HCT116 (cell line): ENCODE results near the gene MLLT3. TPM values are rescaled to one million over a fixed set of nuclear protein-coding genes. Genes with fewer than 3 reads are reported as not detected.

Source experiments
- ATAC-seq: fragments of 200-7000 bp; cut with Tn5 transposase; 2 replicates; pipeline ENCODE4 v1.9.1; 2020; ENCODE audit warnings: mild to moderate bottlenecking, moderate library complexity
- BruUV-seq: library from RNA; stranded (reverse); fragments of 400-500 nt; replicated peaks from 2 replicates; lab custom pipeline; 2021; lab: Mats Ljungman, UMichigan
- CTCF ChIA-PET: fragments of 300-600 bp; sonication (Branson Sonifier 250); formaldehyde crosslinking; loops from one replicate; lab custom pipeline; 2021; ENCODE audit warnings: antibody characterized with exemption; lab: Charles Lee
- POLR2A ChIA-PET: fragments of 300-600, 350-600 bp; sonication (Branson Sonifier 250); formaldehyde crosslinking; loops from one replicate; lab custom pipeline; 2021; ENCODE audit warnings: antibody characterized with exemption; lab: Charles Lee
- RAD21 ChIA-PET, 2 experiments: fragments of 300-600 bp; sonication (Branson Sonifier 250); formaldehyde crosslinking; loops; one replicate each; lab custom pipeline; 2023; ENCODE audit warnings: low total read pairs in 2 of 2; ENCODE audit not compliant: uncharacterized antibody in 2 of 2, unreplicated experiment in 2 of 2, low non-redundant PET in 1 of 2; lab: Charles Lee
- DNase-seq: peaks from one replicate; pipeline ENCODE4 v3.0.0-alpha.2; 2010; ENCODE audit warnings: low read depth, low spot score
- H2AFZ ChIP-seq: fragments of 200-600 bp; shearing (Covaris generic), sonication (generic); 2 replicates; pipeline ENCODE4 v1.6.1; 2017; ENCODE audit warnings: low read depth, mixed run types, mixed read lengths, antibody characterized with exemption, low read length; ENCODE audit not compliant: poor library complexity, severe bottlenecking
- H3K27ac ChIP-seq: 2 replicates; pipeline ENCODE4 v1.5.1; 2012; ENCODE audit warnings: low read depth, low read length
- H3K27me3 ChIP-seq: fragments of 200-600 bp; sonication (generic); 2 replicates; pipeline ENCODE4 v1.6.1; 2016; ENCODE audit warnings: mixed run types, low read length, mixed read lengths; ENCODE audit not compliant: insufficient read depth
- H3K36me3 ChIP-seq, 2 experiments: fragments of 200-500 bp in 1 of 2; fragments of 200-600 bp in 1 of 2; sonication (Bioruptor generic) in 1 of 2; sonication (generic) in 1 of 2; 2 replicates each; pipeline versions ENCODE4 v1.5.1 to v1.6.1; 2014 to 2016; ENCODE audit warnings: low read length in 2 of 2, inconsistent platforms in 1 of 2, mixed read lengths in 1 of 2, mixed run types in 1 of 2; ENCODE audit not compliant: insufficient read depth in 2 of 2, control insufficient read depth in 1 of 2
- H3K4me1 ChIP-seq, 2 experiments: fragments of 200-600 bp in 1 of 2; sonication (generic) in 1 of 2; 2 replicates each; pipeline versions ENCODE4 v1.5.1 to v1.6.1; 2012 to 2017; ENCODE audit warnings: low read length in 2 of 2, inconsistent platforms in 1 of 2, mild to moderate bottlenecking in 1 of 2, mixed read lengths in 1 of 2, mixed run types in 1 of 2, moderate library complexity in 1 of 2; ENCODE audit not compliant: insufficient read depth in 2 of 2, control insufficient read depth in 1 of 2
- H3K4me2 ChIP-seq: fragments of 200-600 bp; sonication (generic); 2 replicates; pipeline ENCODE4 v1.6.1; 2017; ENCODE audit warnings: mixed run types, low read length, mixed read lengths
- H3K4me3 ChIP-seq, 2 experiments: fragments of 200-600 bp in 1 of 2; sonication (generic) in 1 of 2; replicated peaks in 1 of 2; 2 replicates each; pipeline ENCODE4 v1.5.1; 2011 to 2016; ENCODE audit warnings: low read length in 2 of 2, control low read depth in 1 of 2, low read depth in 1 of 2, mild to moderate bottlenecking in 1 of 2, mixed read lengths in 1 of 2, mixed run types in 1 of 2
- H3K79me2 ChIP-seq: fragments of 200-600 bp; sonication (generic); 2 replicates; pipeline ENCODE4 v1.6.1; 2017; ENCODE audit warnings: mild to moderate bottlenecking, mixed run types, low read length, moderate library complexity, mixed read lengths; ENCODE audit not compliant: insufficient read depth
- H3K9ac ChIP-seq: fragments of 200-600 bp; sonication (generic); 2 replicates; pipeline ENCODE4 v1.6.1; 2016; ENCODE audit warnings: low read length, mixed read lengths
- H3K9me2 ChIP-seq: fragments of 200-600 bp; sonication (generic), shearing (Covaris generic); 2 replicates; pipeline ENCODE4 v1.6.1; 2017; ENCODE audit warnings: mixed run types, mild to moderate bottlenecking, moderate library complexity; ENCODE audit not compliant: insufficient read depth
- H3K9me3 ChIP-seq, 2 experiments: fragments of 200-500 bp in 1 of 2; fragments of 200-600 bp in 1 of 2; sonication (Bioruptor generic) in 1 of 2; sonication (generic) in 1 of 2; 2 replicates each; pipeline ENCODE4 v1.6.1; 2014 to 2017; ENCODE audit warnings: low read length in 2 of 2, mixed read lengths in 2 of 2, inconsistent platforms in 1 of 2, low read depth in 1 of 2, mild to moderate bottlenecking in 1 of 2, mixed run types in 1 of 2, moderate library complexity in 1 of 2; ENCODE audit not compliant: control insufficient read depth in 1 of 2, insufficient read depth in 1 of 2
- H4K20me1 ChIP-seq: fragments of 200-600 bp; sonication (generic), shearing (Covaris generic); 2 replicates; pipeline ENCODE4 v1.6.1; 2017; ENCODE audit warnings: mixed run types, mild to moderate bottlenecking, moderate library complexity; ENCODE audit not compliant: insufficient read depth
- ATF3 ChIP-seq: IDR thresholded peaks from 2 replicates; pipeline ENCODE4 v1.6.1; 2012
- CBX3 ChIP-seq: IDR thresholded peaks from 2 replicates; pipeline ENCODE4 v1.6.1; 2012; ENCODE audit warnings: low read depth
- ELF1 ChIP-seq: IDR thresholded peaks from 2 replicates; pipeline ENCODE4 v1.6.1; 2012; ENCODE audit warnings: low read depth, borderline replicate concordance
- EZH2 ChIP-seq: fragments of 200-600 bp; sonication (generic); IDR thresholded peaks from 2 replicates; pipeline ENCODE4 v1.6.1; 2017; ENCODE audit warnings: antibody characterized with exemption, mixed run types
- EZH2phosphoT487 ChIP-seq: fragments of 200-600 bp; IDR thresholded peaks from 2 replicates; pipeline ENCODE4 v1.6.1; 2018; ENCODE audit warnings: antibody characterized with exemption, borderline replicate concordance
- FOSL1 ChIP-seq: IDR thresholded peaks from 2 replicates; pipeline ENCODE4 v1.6.1; 2012; ENCODE audit warnings: low read depth
- JUND ChIP-seq: IDR thresholded peaks from 2 replicates; pipeline ENCODE4 v1.6.1; 2012
- POLR2A ChIP-seq: IDR thresholded peaks from 2 replicates; pipeline ENCODE4 v1.7.0; 2011; ENCODE audit warnings: borderline replicate concordance; ENCODE audit not compliant: insufficient read depth, insufficient read length; ENCODE audit errors: extremely low read depth
- REST ChIP-seq: IDR thresholded peaks from 2 replicates; pipeline ENCODE4 v1.6.1; 2012; ENCODE audit warnings: low read depth
- SRF ChIP-seq: IDR thresholded peaks from 2 replicates; pipeline ENCODE4 v1.6.1; 2012; ENCODE audit warnings: low read depth
- TCF7L2 ChIP-seq: IDR thresholded peaks from 2 replicates; pipeline ENCODE4 v1.7.0; 2011; ENCODE audit warnings: borderline replicate concordance, inconsistent platforms; ENCODE audit not compliant: insufficient read depth, insufficient read length; ENCODE audit errors: extremely low read depth
- ZFX ChIP-seq: fragments of 450-650 bp; IDR thresholded peaks from 2 replicates; pipeline ENCODE4 v1.6.1; 2017
- intact Hi-C: fragments of 100-400 bp; cut with micrococcal nuclease; formaldehyde crosslinking; loops from 2 replicates; pipeline ENCODE4 v1.10.0; 2022
- total RNA-seq: library from RNA; stranded (reverse); gene quantifications from one replicate; pipeline ENCODE4 v1.2.1, GENCODE V29; 2021; ENCODE audit not compliant: unreplicated experiment

MLLT3 gene
- total RNA-seq, 1 experiment from 2014 or later, result 4.3 TPM

GRCh38 chr9:20625003-20625349 lies 2.7 kb upstream of the MLLT3 start:
- POLR2A ChIA-PET, result interaction anchor here (0.5 to 1.5 kb wide), 2 partner anchors 59 to 168 kb away, joined by 3 to 7 read pairs; partner anchors contain the start of gene FOCAD
- RAD21 ChIA-PET, result interaction anchor here (1.3 to 2.2 kb wide), 3 partner anchors 315 to 486 kb away, joined by 3 to 10 read pairs (median 6); no protein-coding TSS in a partner anchor
- Histone ChIP-seq H3K9ac (no peak overlapping the region), H3K4me1 (peaks cover 0 to 23% of the 10 kb centered on the region in 2 experiments; a peak in 2 of 4 replicates), H3K36me3 (no peaks in the 10 kb centered on the region), H3K9me3 (no peaks in the 10 kb centered on the region), H3K79me2 (no peaks in the 10 kb centered on the region), H3K4me3 (peak overlapping the region in 1 of 2 experiments; percentile 75; a peak in 2 of 4 replicates), H2AFZ (peak overlapping the region; percentile 98), H3K9me2 (no peaks in the 10 kb centered on the region), H3K4me2 (peak overlapping the region; percentile 95), H3K27me3 (peaks cover 10% of the 10 kb centered on the region; the same call in 1 of the 2 replicates), H4K20me1 (no peaks in the 10 kb centered on the region), H3K27ac (no peak overlapping the region)
- TF ChIP-seq JUND, result no peak
- TF ChIP-seq ZFX, result no peak
- TF ChIP-seq REST, result no peak
- TF ChIP-seq POLR2A, result no peak
- no peak for TF ChIP-seq ELF1
- TF ChIP-seq EZH2, result no peak
- TF ChIP-seq FOSL1, result no peak
- TF ChIP-seq ATF3, result no peak
- TF ChIP-seq SRF, result no peak
- TF ChIP-seq EZH2phosphoT487, result no peak
- TF ChIP-seq CBX3, result no peak
- TF ChIP-seq TCF7L2, result no peak
- intact Hi-C loops, result loop anchor here (1.0 to 2.0 kb wide), 2 partner anchors 60 to 486 kb away; partner anchors contain the start of gene FOCAD
- CTCF ChIA-PET, result interaction anchor here (0.7 to 5.4 kb wide), 9 partner anchors 8 to 486 kb away, joined by 3 to 43 read pairs (median 4); no protein-coding TSS in a partner anchor
- DNase-seq, result no peak
- ATAC-seq, result no peak
- no TSS peak for BruUV-seq
